GM18870 (cell line): Measurements from ENCODE around the gene CYP3A4.
"Not testable (repeated sequence)": the region's sequence is repeated elsewhere in the genome, so short reads cannot be mapped to it uniquely, and the experiment has no call there.

Experiments
- ATAC-seq: cut with Tn5 transposase; IDR thresholded peaks from one replicate; pipeline ENCODE4 v1.9.1; 2021; ENCODE audit warnings: moderate library complexity; ENCODE audit not compliant: unreplicated experiment

Gene CYP3A4

DNA sequence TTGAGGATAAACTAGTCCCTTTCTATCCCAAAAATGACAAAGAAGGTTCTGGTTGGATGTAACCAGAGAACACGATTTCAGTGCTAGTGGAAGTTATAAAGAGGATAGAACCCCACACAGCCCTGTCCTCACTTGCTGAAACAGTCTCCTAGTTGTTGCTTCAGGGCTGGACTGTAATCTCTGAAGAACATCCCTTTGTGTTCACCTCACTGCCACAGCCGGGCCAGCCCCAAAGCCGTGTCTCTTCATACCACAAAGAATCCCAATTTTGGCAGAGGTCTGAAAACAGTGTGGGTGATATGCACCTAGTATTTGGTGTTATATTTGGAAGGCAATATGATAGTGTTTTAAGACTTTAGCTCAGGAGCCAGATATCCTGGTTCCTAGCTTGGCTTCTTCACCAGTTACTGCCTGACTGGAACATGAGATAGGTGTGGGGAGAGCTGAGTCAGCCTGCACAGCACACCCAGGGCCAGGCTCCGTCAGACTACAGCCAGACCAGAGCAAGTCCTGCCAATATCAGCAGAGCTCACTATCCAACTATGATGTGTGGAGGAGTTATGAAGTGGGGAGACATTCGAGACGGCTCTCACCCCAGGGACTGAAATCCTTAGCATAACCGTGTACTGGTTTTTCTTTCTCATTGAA, 21.2 kb downstream of the CYP3A4 start:
- ATAC-seq, result no peak

DNA sequence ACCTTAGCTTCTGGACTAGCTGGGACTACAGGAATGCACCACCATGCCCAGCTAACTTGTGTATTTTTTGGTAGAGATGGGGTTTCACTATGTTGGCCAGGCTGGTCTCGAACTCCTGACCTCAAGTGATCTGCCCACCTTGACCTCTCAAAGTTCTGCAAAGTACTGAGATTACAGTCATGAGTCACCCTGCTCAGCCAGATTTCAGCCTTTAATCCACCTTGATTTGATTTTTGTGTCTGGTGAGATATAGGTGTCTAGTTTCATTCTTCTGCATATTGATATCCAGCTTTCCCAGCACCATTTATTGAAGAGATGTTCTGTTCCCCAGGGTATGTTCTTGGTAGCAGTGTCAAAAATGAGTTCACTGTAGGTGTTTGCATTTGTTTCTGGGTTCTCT, 28.9 kb downstream of the CYP3A4 start:
- ATAC-seq, result no peak

DNA sequence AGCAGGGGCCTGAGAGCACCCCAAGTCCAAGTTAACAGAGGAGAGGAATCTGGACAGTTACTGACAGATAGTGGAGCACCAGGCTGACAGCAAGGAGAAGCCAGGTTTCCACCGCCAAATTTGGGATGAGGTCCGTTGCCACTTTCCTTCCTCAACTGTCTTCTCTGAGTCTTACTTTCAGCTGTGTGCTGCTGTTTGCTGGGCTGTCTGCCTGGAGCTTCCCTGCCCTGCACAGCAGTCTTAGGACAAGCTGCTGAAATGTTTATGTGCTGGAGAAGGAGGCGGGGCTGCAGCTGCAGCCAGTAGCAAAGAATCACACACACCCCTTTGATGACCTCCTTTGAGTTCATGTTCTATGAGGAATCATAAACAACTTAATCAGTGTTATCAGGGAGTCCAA, 31.6 kb downstream of the CYP3A4 start:
- no peak for ATAC-seq

DNA sequence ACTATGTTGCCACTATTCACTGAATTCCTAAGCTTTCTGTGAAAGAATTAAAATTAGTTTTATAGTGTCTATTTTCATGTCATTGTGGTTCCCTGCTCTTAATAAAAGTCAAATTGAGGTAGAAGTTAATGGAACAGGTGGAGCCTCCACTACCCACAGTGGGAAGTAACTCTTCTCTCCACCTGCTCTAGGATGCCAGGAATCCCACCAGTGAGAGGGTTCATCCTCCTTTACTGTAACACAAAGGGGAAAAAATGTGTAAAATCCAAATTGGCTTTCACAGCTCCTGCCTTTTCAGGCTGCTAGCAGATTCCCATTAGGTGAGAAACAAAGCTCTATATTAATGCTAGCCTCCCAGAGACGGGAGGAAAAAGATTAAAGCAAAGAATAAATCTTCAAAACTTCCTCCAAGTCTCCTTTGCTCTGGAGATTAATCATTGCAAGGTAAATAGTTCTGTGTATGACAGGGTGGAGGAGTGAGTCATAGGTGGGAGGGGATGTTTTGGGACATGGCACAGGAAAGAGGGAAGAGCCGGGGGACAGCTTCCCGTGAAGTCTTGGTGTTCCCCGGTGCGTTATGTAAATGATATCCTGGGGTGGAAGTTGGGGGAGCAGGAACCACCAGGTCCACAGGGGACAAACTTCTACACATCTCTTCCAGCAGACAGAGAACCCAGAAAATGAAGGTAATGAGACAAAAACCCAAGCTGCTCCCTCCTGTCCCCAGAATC, 32.5 kb downstream of the CYP3A4 start:
- not testable (repeated sequence) for ATAC-seq

DNA sequence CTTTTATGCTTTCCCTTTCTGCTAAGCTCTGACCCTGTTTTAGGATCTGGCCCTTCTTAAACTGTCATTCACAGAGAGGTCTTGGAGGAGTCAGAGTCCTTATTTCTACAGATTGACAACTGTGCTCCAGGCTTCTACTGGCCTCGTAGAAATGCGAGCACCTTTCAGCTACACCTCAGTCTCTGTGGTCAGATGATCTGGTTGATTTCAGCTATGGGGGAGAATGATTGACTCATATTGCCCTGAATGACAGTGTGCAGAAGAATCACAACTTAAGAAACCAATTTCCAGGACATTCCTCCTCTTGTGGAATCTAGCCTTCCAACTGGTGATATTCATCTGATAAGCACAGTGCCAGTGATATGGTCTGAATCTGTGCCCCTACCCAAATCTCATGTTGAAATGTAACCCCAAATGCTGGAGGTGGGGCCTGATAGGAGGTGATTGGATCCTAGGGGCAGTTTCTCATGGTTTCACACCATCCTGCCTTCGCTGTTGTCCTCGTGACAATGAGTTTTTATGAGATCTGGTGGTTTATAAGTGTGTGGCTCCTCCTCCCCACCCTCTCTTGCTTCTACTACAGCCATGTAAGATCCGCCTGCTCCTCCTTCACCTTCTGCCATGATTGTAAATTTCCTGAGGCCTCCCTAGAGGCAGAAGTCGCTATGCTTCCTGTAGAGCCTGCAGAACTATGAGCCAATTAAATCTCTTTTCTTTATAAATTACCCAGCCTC, 35.0 kb downstream of the CYP3A4 start:
- no peak for ATAC-seq

DNA sequence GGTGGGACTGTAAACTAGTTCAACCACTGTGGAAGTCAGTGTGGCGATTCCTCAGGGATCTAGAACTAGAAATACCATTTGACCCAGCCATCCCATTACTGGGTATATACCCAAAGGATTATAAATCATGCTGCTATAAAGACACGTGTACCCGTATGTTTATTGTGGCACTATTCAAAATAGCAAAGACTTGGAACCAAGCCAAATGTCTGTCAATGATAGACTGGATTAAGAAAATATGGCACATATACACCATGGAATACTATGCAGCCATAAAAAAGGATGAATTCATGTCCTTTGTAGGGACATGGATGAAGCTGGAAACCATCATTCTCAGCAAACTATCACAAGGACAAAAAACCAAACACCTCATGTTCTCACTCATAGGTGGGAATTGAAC, 37.1 kb downstream of the CYP3A4 start:
- ATAC-seq, result not testable (repeated sequence)

DNA sequence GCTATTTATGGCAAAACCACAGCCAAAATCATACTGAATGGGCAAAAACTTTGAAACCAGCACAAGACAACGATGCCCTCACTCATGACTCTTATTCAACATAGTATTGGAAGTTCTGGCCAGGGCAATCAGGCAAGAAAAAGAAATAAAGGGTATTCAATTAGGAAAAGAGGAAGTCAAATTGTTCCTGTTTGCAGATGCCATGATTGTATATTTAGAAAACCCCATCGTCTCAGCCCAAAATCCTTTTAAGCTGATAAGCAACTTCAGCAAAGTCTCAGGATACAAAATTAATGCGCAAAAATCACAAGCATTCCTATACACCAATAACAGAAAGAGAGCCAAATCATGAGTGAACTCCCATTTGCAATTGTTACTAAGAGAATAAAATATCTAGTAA, 38.6 kb downstream of the CYP3A4 start:
- not testable (repeated sequence) for ATAC-seq

DNA sequence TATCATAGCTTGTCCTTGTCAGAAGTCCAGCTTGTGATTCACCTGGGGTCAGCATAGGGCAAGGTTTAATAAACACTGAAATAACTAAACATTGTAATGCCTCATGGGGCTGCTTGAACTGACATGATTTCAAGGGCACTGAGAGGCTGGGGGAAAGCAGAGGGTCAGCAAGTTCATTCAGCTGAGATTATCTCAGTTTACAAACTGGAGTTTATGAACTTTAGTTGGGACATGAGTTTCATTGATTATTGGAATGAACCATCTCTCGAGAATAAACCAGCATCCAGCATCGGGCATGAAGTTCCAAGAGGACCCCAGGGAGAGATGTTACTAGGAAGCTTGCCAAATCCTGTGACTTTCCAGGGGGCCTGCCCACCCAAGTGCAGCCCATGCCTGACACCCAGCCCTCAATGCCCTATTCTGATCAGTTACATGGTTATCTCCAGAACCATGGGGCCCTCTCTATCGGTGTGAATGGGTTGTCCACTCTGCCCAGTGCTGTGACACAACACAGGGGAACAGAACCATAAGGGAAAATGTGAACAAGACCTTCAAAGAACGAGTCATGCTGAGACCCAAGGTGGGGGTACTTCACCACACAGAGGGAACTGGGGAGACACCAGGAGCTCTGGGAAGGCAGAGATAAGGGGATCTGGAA, 41.1 kb downstream of the CYP3A4 start:
- no peak for ATAC-seq

DNA sequence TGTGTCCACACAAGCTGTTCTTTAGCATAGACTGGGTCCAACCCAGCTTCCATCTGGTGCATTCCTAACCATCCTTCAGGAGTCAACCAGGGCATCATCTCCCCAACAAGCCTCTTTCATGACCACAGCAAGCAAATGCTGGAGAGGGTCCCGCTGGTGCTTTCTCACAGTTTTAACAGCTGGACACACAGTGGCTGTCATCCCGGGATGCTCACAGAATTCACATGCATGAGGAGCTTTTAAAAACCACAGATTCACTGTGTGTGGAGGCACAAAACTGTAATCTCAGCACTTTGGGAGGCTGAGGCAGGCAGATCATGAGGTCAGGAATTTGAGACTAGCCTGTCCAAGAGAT, 42.6 kb downstream of the CYP3A4 start:
- ATAC-seq, result no peak

DNA sequence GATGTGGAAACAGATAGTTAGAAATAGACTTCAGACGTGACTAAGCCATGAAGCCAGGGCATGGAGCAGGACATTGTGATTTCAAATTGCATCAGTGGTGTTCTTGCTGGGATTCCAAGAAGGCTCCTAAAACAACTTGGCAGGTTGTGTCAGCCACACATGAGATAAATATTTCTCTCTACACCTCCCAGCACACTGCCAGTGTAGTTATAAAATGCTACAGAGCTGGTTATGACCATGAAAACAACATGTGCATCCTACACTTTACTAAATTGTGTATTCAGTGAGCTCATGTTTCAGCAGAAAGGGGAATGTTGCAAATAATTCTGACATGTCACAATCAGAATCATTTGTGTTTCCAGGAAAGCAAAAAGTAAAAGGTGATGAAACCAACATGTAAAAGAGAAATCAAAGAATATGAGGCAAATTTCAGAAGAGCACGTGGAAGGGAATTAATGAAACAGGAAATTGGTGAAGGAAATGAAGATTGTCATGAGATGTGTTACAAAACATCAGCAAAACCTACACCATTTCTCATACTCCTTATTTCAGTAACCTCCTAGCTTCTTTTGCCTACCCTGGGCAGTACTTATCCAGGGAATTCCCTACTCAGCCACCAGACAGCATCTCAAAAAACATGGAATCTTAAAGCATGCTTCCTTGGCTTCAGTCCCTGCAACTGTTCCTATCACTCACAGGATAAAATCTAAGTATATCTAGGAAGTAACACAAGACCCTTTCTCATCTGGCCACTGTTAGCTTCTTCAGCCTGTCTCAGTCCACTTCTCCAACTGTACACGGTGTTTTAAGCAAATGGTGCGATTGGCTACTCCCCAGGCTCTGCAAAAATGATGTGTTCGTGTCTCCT, 43.2 kb downstream of the CYP3A4 start:
- no peak for ATAC-seq

DNA sequence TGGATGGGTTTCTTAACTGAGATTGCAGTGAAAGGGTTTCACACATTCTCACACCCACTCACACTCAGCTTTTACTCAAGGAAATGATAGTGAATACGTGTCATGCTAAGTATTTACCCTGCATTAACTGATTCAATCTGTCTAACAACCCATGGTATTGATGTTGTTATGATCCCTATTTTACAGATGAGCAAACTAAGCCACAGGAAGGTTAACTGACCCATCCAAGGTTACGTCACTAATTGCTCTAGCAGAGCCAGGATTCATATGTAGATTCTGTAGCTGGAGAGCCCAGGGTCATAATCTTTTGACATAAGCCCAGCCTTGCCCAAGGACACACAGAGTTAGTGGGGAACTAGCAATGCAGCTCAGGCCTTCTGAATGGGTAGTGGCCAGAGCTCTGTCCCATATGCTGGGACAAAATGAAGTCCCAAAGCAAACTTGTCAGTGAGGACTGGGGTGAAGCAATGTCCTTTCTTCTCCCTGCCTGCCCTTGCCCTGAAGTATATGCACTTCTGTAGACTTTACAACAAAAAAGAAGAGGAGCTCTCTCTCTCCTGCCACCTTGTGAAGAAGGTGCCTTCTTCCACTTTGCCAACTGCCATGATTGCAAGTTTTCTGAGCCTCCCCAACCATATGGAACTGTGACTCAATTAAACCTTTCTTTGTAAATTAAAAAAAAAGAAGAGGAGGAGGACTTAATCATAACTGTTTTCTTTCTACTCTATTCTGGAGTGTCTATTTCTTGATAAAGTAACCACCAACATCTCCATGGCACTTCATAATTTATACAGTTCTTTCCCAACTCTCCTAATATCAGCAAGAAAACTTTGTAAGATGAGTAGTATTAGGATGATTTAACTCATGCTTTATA, 44.0 kb downstream of the CYP3A4 start:
- ATAC-seq, result no peak

DNA sequence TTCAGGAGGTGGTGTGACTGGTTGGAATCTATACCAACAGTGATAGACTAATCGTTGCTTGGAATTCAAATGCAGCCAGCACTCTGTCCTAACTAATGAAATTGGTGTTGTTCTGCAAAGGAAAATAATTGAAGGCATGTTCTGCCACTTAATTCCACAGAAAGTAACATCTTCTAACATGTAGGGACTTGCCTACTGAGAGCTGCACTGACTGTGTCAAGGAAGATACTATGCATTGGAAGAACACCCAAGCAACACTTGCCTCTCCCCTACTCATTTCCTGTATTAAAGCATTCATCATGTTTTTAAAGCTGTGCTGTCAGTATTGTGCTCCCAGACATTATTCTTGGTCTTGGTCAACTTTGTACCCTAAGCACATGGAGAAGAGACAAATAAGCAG, 46.3 kb downstream of the CYP3A4 start:
- ATAC-seq, result no peak

DNA sequence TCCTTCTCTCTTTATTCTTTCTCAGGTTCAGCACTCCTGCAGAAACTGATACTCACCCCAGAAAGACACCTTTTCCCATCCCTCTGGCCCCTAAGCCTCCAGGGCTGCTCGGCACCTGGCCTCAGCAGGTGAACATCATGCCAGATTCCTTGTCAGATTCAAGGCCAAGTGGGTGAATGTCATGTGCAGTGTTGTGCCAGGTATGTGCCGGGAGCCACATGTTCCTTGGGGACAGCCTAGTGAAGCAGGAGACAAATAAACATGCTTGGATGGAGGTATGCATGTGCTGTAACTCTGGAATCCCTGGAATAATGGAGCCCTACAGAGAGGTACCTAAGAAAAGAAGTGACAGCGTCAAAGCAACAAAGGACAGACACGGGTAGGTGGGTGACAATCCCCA, 47.3 kb downstream of the CYP3A4 start:
- ATAC-seq, result not testable (repeated sequence)

DNA sequence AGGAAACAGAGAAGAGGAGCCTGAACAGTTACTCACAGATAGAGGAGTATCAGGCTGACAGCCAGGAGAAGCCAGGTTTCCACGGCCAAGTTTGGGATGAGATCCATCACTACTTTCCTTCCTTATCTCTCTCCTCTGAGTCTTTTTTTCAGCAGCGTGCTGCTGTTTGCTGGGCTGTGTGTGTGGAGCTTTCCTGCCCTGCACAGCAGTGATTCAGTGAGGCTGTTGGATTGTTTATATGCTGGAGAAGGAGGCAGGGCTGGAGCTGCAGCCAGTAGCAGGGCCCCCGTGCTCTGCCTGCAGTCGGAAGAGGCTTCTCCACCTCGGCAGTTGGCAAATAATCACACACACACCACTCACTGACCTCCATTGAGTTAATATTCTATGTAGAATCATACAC, 49.0 kb downstream of the CYP3A4 start, which contains the start of gene CYP3A7:
TSS of gene CYP3A7 (minus strand) at position 210 of the 400 bp plus-strand sequence. CDS start at position 107, 103 bp downstream.
- ATAC-seq, result no peak

DNA sequence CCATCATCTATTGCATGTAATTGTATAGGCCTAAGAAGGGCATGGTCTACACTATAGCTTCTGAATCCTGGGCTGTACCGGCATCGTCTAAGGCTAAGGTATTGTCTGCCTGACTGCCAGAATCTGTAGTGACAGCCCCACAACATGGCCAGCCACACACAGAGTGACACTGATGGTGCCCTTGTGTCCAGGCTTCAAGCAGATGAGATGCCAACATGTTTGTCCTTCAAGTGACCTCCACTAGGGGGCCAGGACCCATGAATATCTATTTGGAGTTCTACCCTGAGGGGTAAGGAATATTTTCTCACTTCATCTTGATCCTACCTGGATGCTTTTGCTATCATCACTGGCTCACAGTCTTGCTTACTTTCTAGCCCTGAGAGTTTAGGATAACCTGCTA, 50.5 kb downstream of the CYP3A4 start:
- no peak for ATAC-seq

DNA sequence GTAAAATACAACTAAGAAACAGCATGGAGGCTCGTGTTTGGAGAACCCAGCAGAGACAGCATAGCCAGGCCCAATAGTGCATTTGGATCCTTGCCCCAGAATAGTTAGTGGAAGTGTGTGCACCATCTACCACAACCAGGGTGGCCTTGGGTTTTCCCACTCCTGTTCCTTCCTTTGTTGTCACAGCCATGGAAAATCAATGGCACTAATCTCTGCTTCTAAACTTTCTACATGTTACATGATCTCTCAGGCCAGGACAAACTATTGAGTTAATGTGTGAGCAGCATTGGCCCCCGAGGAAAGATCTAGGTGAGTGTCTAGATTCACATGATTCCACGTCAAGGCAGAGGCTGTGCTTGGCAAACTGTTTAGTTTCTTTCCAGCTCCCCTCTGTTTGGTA, 51.0 kb downstream of the CYP3A4 start:
- ATAC-seq, result no peak

DNA sequence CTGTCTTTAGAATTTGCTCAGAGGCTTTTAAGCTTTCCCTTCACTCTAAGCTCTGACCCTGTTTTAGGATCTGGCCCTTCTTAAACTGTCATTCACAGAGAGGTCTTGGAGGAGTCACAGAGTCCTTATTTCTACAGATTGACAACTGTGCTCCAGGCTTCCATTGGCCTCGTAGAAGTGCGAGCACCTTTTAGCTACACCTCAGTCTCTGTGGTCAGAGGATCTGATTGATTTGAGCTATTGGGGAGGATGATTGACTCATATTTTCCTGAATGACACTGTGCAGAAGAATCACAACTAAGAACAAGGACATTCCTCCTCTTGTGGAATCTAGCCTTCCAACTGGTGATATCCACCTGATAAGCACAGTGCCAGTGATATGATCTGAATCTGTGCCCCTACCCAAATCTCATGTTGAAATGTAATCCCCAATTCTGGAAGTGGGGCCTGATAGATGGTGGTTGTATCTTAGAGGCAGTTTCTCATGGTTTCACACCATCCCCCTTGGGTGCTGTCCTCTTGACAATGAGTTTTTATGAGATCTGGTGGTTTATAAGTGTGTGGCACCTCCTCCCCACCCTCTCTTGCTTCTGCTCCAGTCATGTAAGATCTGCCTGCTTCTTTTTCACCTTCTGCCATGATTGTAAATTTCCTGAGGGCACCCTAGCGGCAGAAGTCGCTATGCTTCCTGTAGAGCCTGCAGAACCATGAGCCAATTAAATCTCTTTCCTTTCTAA, 52.2 kb downstream of the CYP3A4 start:
- no peak for ATAC-seq

DNA sequence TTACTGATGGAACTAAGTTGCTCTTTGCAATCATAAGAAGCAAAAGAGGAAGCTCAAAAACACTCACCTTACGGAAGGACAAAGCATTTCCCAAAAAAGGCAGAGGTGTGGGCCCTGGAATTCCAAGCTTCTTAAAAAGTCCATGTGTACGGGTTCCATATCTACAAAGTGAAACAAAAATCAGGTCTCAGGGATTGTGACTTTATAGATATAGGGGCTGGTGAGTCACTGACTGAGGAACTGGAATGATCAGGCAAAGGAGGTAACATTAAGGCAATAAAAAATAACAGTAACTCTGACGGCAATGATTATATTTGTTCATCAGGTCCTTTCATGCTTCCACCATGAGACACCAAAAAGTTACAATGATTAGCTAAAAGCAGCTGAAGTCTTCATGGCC, 53.0 kb downstream of the CYP3A4 start:
- ATAC-seq, result no peak

DNA sequence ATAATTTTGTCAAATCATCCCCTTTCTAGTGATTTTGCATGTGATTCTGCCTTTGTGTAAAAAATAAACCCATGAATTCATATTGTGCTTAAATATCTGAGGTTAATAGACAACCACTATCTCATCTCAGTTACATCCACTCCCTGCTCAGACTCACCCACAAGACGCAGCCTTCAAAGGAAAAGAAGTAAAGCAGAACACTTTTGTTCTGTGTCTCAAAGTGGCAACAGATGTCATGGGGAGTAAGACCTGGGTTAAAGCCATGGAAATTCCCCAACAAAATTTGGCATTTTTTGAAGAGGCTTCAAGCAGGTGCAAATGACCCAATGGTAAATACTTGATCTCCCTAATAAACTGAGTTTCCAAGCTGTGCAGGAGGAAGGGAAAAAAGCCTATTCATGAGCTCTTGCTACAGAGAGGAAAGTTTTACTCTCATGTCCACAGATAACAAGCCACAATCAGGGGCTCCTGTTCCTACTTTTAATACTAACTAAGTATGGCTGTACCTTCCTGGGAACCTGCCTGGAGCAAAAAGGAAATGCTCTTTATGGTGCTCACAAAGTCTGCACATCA, 53.7 kb downstream of the CYP3A4 start:
- no peak for ATAC-seq
